Activated CD8-positive, alpha-beta T cell treated with anti-CD3 and anti-CD28 coated beads for 36 hours (primary cell): ENCODE measurements around the gene RIN3. TPM values are rescaled to one million over a fixed set of nuclear protein-coding genes. Genes with fewer than 3 reads are reported as not detected.

ENCODE experiments used
- ATAC-seq: fragments of 200-7000 bp; cut with Tn5 transposase; one replicate; pipeline ENCODE4 v1.10.0; 2021; ENCODE audit warnings: mild to moderate bottlenecking, moderate library complexity
- CTCF ChIA-PET: fragments of 350-600 bp; sonication (Branson Sonifier 250); formaldehyde crosslinking; loops from one replicate; lab custom pipeline; 2021; ENCODE audit warnings: antibody characterized with exemption; lab: Charles Lee
- POLR2A ChIA-PET: fragments of 350-600 bp; sonication (Branson Sonifier 250); formaldehyde crosslinking; loops from one replicate; lab custom pipeline; 2021; ENCODE audit warnings: antibody characterized with exemption; lab: Charles Lee
- DNase-seq: peaks from one replicate; pipeline ENCODE4 v3.0.0-alpha.2; 2020
- H3K27ac Mint-ChIP-seq: one replicate; pipeline ENCODE4 v1.8.0; 2021; ENCODE audit warnings: mild to moderate bottlenecking, mixed read lengths
- H3K27me3 Mint-ChIP-seq: one replicate; pipeline ENCODE4 v1.8.0; 2021; ENCODE audit warnings: mixed read lengths
- H3K36me3 Mint-ChIP-seq: one replicate; pipeline ENCODE4 v1.8.0; 2021; ENCODE audit warnings: low read depth, mixed read lengths
- H3K4me1 Mint-ChIP-seq: one replicate; pipeline ENCODE4 v1.8.0; 2021; ENCODE audit warnings: low read depth, mixed read lengths
- H3K4me3 Mint-ChIP-seq: one replicate; pipeline ENCODE4 v1.8.0; 2021; ENCODE audit warnings: mild to moderate bottlenecking, moderate library complexity, mixed read lengths
- H3K9me3 Mint-ChIP-seq: one replicate; pipeline ENCODE4 v1.8.0; 2021; ENCODE audit warnings: mixed read lengths
- intact Hi-C: fragments of 100-400 bp; cut with micrococcal nuclease; formaldehyde crosslinking; loops from one replicate; pipeline ENCODE4 v1.10.0; 2022
- total RNA-seq, 2 experiments: library from RNA; stranded (reverse); gene quantifications; one replicate each; pipeline ENCODE4 v1.2.3, GENCODE V29; 2021
- TF ChIP-seq, protein P1 (sequence below): fragments of 200-600 bp; IDR thresholded peaks from one replicate; pipeline ENCODE4 v1.8.0; 2022; ENCODE audit warnings: antibody characterized with exemption, mild to moderate bottlenecking

Gene RIN3
- total RNA-seq, 2 experiments from 2014 or later, result 61.3 to 62.4 TPM

DNA sequence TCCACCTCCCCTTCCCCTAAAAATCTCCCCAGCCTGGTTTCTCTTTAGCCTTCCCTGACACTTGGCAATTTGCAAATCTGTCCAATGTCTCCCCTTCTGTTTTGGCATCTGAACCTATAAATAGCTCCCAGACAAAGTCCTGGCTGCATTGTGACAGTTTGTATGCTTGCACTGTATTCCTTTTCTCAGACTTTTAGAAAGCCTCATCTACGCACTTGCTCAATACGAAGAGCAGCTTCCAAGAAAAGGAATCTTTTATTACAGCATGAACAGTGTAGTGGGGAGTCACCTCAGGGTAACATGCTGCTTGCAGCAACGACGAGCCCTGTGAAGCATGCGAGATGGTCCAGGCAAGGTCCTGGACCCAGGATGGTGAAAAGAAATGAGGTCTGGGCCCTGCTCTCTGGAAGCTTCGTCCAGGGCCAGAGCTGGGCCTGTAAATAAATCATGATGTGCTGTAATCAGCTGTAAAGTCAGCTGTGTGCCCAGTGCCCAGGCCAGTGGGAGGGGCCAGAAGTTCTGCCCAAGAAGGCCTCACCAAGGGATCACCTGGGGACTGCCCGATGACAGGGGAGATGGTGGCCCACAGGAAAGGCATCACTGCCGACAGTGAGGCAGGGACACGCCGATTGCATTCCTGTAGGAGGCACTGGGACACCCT is 88.3 kb downstream of the RIN3 start:
- H3K4me1 Mint-ChIP-seq, result peaks cover 40% of the 10 kb centered on the region
- CTCF ChIA-PET, result interaction anchor here (1.1 to 2.9 kb wide), 6 partner anchors 12 to 250 kb away, joined by 3 to 11 read pairs (median 4); no protein-coding TSS in a partner anchor
- no peak overlapping the region for H3K27ac Mint-ChIP-seq
- peaks cover 19% of the 10 kb centered on the region for H3K36me3 Mint-ChIP-seq
- intact Hi-C loops, result loop anchor here (5.0 kb wide), 1 partner anchor 75 kb away; no protein-coding TSS in a partner anchor
- DNase-seq, result no peak
- peaks cover 2% of the 10 kb centered on the region for H3K9me3 Mint-ChIP-seq
- ATAC-seq, result no peak
- TF ChIP-seq, protein P1, sequence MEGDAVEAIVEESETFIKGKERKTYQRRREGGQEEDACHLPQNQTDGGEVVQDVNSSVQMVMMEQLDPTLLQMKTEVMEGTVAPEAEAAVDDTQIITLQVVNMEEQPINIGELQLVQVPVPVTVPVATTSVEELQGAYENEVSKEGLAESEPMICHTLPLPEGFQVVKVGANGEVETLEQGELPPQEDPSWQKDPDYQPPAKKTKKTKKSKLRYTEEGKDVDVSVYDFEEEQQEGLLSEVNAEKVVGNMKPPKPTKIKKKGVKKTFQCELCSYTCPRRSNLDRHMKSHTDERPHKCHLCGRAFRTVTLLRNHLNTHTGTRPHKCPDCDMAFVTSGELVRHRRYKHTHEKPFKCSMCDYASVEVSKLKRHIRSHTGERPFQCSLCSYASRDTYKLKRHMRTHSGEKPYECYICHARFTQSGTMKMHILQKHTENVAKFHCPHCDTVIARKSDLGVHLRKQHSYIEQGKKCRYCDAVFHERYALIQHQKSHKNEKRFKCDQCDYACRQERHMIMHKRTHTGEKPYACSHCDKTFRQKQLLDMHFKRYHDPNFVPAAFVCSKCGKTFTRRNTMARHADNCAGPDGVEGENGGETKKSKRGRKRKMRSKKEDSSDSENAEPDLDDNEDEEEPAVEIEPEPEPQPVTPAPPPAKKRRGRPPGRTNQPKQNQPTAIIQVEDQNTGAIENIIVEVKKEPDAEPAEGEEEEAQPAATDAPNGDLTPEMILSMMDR, result no peak
- POLR2A ChIA-PET, result interaction anchor here (1.3 kb wide), 1 partner anchor 25 kb away, joined by 4 read pairs; no protein-coding TSS in a partner anchor
- H3K27me3 Mint-ChIP-seq, result no peaks in the 10 kb centered on the region
- no peak overlapping the region for H3K4me3 Mint-ChIP-seq

DNA sequence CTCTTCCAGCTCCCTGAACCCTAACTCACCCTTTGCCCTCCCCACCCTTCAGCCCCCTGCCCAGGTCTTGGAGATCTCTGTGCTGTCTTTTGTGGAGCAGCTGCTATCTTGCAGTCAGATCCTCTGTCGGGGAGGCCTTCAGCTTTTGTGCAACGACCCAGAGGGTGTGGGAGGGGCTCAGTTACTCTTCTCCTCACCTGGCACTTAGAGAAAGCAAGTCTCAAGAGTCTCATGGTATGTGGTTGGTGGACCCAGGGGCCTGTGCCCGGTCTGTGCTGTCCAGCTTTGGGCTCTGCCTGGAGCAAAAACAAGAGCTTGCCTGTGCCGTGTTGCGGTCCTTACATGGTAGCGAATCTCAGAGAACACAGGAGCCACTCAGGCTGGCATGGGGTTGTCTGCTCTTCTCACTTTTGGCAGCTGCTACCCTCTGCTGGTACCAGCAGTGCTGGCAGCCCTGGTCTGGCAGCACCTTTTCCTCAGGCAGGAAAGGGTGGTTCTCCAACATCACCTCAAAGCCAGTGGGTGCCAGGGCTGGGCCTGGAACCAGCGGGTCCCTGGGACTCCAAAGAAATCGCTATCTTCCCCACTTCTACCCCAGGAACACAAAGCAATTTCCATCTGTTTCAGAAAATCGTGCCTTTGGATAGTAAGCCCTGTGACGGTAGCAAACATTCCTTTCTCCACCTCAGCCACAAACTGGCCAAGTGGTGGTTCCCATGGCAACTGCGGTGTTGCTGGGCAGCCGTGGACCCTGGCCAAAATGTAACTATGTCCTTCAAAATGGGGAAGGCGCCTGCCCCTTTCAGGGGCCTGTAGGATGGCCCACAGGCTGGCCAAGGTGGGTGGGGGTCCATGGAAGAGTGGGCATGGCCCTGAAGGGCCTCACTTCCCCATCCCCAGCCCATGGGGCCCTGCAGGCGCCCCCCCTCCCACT is 90.0 kb downstream of the RIN3 start:
- Mint-ChIP-seq H3K27me3 (no peaks in the 10 kb centered on the region), H3K4me3 (no peak overlapping the region), H3K4me1 (peaks cover 41% of the 10 kb centered on the region), H3K27ac (no peak overlapping the region), H3K36me3 (peaks cover 21% of the 10 kb centered on the region), H3K9me3 (peaks cover 5% of the 10 kb centered on the region)
- TF ChIP-seq, protein P1, result peak; percentile 38
- intact Hi-C loops, result loop anchor here (5.0 kb wide), 1 partner anchor 74 kb away; no protein-coding TSS in a partner anchor
- ATAC-seq (peak; percentile 80), DNase-seq (peak; percentile 56)
- ChIA-PET CTCF (interaction anchor here (0.6 to 2.9 kb wide), 19 partner anchors 9 to 262 kb away, joined by 3 to 11 read pairs (median 3); no protein-coding TSS in a partner anchor), POLR2A (interaction anchor here (1.3 to 1.4 kb wide), 2 partner anchors 27 to 91 kb away, joined by 3 to 4 read pairs; no protein-coding TSS in a partner anchor)

DNA sequence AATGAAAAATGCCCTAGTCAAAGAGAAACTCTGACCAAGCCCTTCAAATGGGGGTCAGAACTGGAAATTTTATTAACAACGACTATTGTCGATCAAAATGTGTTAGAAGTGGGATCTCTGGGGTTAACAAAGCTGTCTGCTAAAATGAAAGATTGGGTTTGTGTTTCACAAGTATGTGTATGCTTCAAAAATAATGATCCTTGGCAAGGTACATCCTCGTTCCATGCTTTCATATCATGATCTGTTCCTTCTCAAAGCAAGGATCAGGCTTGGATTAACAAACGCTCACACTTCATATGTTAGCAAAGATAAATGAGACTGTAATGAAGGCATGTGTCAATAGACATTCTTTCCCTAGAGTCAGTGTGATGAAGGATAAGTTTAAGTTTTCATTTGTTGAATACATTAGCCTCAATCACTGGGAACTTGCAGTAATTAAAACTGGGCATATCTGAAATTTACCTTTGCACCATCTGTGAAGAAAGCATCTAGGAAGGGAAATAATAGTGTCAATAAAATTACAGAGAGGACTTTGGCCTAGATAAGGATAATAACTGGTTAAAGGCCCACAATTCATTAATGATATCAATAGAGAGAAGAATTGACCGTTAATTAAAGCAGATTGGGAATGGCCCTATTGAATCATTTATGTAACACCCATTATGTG is 91.8 kb downstream of the RIN3 start:
- no peaks in the 10 kb centered on the region for H3K27me3 Mint-ChIP-seq
- POLR2A ChIA-PET, result no interaction called here
- CTCF ChIA-PET, result interaction anchor here (2.4 kb wide), 1 partner anchor 11 kb away, joined by 9 read pairs; no protein-coding TSS in a partner anchor
- DNase-seq (no peak), ATAC-seq (no peak)
- H3K4me3 Mint-ChIP-seq, result no peak overlapping the region
- no peak overlapping the region for H3K27ac Mint-ChIP-seq
- TF ChIP-seq, protein P1, result no peak
- H3K4me1 Mint-ChIP-seq, result peaks cover 37% of the 10 kb centered on the region
- intact Hi-C loops, result no loop called here
- H3K36me3 Mint-ChIP-seq, result peaks cover 21% of the 10 kb centered on the region
- H3K9me3 Mint-ChIP-seq, result peaks cover 5% of the 10 kb centered on the region

DNA sequence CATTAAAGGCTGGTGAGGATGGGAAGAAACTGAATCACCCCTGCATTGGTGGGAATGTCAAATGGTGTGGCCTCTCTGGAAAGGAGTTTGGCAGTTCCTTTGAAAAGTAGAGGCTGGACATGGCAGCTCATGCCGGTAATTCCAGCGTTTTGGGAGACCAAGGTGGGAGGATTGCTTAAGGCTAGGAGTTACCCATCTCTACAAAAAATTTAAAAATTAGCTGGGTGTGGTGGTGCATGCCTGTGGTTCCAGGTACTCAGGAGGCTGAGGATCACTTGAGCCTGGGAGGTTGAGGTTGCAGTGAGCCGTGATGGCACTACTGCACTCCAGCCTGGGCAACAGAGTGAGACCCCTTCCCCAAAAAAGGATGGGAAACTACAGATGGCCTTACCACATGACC is 93.7 kb downstream of the RIN3 start:
- Mint-ChIP-seq H3K4me1 (peaks cover 28% of the 10 kb centered on the region), H3K27ac (no peak overlapping the region), H3K36me3 (peaks cover 34% of the 10 kb centered on the region), H3K4me3 (no peak overlapping the region), H3K9me3 (peaks cover 5% of the 10 kb centered on the region), H3K27me3 (no peaks in the 10 kb centered on the region)
- intact Hi-C loops, result no loop called here
- ATAC-seq, result no peak
- CTCF ChIA-PET, result interaction anchor here (0.7 kb wide), 1 partner anchor 240 kb away, joined by 3 read pairs; no protein-coding TSS in a partner anchor
- POLR2A ChIA-PET, result no interaction called here
- TF ChIP-seq, protein P1, result no peak
- DNase-seq, result no peak
